ENCODE data around the gene DPY30.

DNA sequence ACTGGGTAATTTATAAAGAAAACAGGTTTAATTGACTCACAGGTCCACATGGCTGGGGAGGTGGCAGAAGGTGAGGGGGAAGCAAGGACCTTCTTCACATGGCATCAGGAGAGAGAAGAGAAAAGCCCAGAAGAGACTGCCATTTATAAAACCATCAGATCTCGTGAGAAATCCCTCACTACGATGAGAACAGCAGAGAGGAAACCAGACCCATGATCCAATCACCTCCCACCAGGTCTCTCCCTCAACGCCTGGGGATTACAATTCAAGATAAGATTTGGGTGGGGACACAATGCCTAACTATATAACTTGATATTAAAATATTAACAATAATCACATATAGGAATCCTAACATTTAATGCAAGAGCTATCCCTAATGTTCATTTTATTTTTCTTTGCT, 60.6 kb downstream of the DPY30 start:
- TF ChIP-seq POLR2AphosphoS5 (IDR thresholded peaks at IDR 0.05) (no peak), POLR2A (IDR thresholded peaks at IDR 0.05) (no peak)
